Measurements from ENCODE around the gene COLGALT1. TPM values are rescaled to one million over a fixed set of nuclear protein-coding genes. Genes with fewer than 3 reads are reported as not detected.

The COLGALT1 gene
- total and polyA plus RNA-seq, 2 experiments from 2014 or later: 18.2 to 63.4 TPM

DNA sequence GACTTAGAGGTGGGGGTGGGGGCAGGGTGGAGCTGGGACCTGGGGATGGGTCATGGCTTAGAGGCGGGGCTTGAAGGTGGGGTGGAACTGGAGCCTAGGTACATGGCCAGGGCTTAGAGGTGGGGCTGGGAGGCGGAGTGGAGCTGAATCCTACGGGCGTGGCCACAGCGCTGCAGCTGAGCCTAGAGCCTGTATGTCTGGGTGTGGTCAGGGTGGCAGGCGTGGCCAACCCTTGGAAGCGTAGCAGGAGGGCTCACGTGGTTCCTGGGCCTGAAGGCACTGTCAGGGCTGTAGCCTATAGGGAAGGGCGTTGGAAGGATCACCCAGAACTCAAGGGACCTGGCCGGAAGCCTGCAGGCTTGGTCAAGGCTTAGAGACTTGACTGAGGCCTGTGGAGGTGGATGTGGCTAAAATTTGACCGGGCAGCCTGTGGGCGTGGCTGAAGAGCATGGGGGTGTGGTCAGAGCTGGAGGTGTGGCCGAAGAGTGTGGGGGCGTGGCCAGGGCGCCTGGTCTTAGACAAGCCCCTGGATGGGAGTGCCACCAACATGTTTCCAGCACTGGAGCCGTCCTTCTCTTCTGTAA is 24.3 kb downstream of the COLGALT1 start (continued):
- TF ChIP-seq, protein P1, sequence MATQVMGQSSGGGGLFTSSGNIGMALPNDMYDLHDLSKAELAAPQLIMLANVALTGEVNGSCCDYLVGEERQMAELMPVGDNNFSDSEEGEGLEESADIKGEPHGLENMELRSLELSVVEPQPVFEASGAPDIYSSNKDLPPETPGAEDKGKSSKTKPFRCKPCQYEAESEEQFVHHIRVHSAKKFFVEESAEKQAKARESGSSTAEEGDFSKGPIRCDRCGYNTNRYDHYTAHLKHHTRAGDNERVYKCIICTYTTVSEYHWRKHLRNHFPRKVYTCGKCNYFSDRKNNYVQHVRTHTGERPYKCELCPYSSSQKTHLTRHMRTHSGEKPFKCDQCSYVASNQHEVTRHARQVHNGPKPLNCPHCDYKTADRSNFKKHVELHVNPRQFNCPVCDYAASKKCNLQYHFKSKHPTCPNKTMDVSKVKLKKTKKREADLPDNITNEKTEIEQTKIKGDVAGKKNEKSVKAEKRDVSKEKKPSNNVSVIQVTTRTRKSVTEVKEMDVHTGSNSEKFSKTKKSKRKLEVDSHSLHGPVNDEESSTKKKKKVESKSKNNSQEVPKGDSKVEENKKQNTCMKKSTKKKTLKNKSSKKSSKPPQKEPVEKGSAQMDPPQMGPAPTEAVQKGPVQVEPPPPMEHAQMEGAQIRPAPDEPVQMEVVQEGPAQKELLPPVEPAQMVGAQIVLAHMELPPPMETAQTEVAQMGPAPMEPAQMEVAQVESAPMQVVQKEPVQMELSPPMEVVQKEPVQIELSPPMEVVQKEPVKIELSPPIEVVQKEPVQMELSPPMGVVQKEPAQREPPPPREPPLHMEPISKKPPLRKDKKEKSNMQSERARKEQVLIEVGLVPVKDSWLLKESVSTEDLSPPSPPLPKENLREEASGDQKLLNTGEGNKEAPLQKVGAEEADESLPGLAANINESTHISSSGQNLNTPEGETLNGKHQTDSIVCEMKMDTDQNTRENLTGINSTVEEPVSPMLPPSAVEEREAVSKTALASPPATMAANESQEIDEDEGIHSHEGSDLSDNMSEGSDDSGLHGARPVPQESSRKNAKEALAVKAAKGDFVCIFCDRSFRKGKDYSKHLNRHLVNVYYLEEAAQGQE (IDR thresholded peaks at IDR 0.05; ENCODE audit: unreplicated experiment): no peak
- TF ChIP-seq, protein P2, sequence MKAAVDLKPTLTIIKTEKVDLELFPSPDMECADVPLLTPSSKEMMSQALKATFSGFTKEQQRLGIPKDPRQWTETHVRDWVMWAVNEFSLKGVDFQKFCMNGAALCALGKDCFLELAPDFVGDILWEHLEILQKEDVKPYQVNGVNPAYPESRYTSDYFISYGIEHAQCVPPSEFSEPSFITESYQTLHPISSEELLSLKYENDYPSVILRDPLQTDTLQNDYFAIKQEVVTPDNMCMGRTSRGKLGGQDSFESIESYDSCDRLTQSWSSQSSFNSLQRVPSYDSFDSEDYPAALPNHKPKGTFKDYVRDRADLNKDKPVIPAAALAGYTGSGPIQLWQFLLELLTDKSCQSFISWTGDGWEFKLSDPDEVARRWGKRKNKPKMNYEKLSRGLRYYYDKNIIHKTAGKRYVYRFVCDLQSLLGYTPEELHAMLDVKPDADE (IDR thresholded peaks at IDR 0.05): no peak
- no peak for TF ChIP-seq ZNF331 (CRISPR knock-in tag; IDR thresholded peaks at IDR 0.05; ENCODE audit: low read depth)
- TF ChIP-seq, protein P3, sequence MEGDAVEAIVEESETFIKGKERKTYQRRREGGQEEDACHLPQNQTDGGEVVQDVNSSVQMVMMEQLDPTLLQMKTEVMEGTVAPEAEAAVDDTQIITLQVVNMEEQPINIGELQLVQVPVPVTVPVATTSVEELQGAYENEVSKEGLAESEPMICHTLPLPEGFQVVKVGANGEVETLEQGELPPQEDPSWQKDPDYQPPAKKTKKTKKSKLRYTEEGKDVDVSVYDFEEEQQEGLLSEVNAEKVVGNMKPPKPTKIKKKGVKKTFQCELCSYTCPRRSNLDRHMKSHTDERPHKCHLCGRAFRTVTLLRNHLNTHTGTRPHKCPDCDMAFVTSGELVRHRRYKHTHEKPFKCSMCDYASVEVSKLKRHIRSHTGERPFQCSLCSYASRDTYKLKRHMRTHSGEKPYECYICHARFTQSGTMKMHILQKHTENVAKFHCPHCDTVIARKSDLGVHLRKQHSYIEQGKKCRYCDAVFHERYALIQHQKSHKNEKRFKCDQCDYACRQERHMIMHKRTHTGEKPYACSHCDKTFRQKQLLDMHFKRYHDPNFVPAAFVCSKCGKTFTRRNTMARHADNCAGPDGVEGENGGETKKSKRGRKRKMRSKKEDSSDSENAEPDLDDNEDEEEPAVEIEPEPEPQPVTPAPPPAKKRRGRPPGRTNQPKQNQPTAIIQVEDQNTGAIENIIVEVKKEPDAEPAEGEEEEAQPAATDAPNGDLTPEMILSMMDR (conservative IDR thresholded peaks at IDR 0.05; ENCODE audit: low read depth in 2 of 2): no peak

DNA sequence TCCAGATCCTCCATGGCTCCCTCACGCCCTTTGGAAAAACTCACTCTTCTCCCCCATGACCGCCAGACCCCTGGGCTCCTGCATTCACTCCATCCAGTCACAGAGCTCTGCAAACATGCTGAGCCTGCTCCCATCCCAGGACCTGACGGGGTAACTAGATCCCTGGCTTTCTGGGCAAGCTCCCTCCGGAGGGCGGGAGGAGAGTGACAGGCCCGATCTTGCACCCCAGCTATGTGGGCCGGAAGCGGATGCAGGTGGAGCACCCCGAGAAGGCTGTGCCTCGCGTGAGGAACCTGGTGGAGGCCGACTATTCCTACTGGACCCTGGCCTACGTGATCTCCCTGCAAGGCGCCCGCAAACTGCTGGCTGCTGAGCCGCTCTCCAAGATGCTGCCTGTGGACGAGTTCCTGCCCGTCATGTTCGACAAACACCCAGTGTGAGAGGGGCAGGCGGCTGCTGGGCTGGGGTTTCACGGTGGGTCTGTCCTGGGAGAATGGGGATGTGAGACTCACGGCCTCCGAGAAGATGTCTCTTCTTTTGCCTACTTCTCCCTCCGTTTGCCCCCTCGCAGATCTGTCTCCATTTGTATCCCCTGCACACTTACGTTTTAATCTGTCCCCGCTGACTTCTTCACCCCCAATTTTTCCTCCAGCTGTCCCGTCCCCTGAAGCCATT is 25.2 kb downstream of the COLGALT1 start:
- Histone ChIP-seq H3K4me3 (peak overlapping the region; percentile 46; the same call in 1 of the 2 replicates), H3K4me1 (ENCODE audit: insufficient read depth) (peaks cover 26% of the 10 kb centered on the region), H3K27me3 (ENCODE audit: insufficient read depth) (no peaks in the 10 kb centered on the region), H3F3A (replicated peaks; ENCODE audit: low read depth) (peaks cover 11% of the 10 kb centered on the region; the same call in 1 of the 2 replicates), H3K36me3 (ENCODE audit: insufficient read depth) (no peaks in the 10 kb centered on the region), H3K79me2 (replicated peaks; ENCODE audit: insufficient read depth) (no peaks in the 10 kb centered on the region), H4K20me1 (replicated peaks; ENCODE audit: insufficient read depth) (no peaks in the 10 kb centered on the region), H3K4me2 (peak overlapping the region; percentile 74), H3K9me2 (ENCODE audit: insufficient read depth) (no peaks in the 10 kb centered on the region), H2AFZ (no peak overlapping the region), H3K27ac (ENCODE audit: low read depth) (peak overlapping the region; percentile 55; the same call in 1 of the 2 replicates)
- Mint-ChIP-seq H3K36me3 (ENCODE audit: low read depth) (peaks cover 37% of the 10 kb centered on the region), H3K4me1 (peaks cover 34% of the 10 kb centered on the region), H3K27me3 (ENCODE audit: insufficient read depth, low read depth, poor library complexity) (peaks cover 22% of the 10 kb centered on the region), H3K27ac (peak overlapping the region; percentile 87), H3K9me3 (no peaks in the 10 kb centered on the region), H3K4me3 (peak overlapping the region; percentile 55; the same call in 1 of the 3 replicates)
- ATAC-seq: peak; percentile 2
- peak; percentile 67 for DNase-seq (ENCODE audit: low spot score)
- TF ChIP-seq, protein P1 (IDR thresholded peaks at IDR 0.05; ENCODE audit: unreplicated experiment): no peak
- no peak for TF ChIP-seq ZNF114 (CRISPR knock-in tag; IDR thresholded peaks at IDR 0.05)
- TF ChIP-seq, protein P3 (conservative IDR thresholded peaks at IDR 0.05; ENCODE audit: low read depth in 2 of 2): peak; percentile 43 to 51
